22Rv1 (cell line): ENCODE results near the gene JMJD1C.

Experiments used
- ZFX ChIP-seq: fragments of 450-650 bp; IDR thresholded peaks from 2 replicates; pipeline ENCODE4 v1.6.1; 2017; ENCODE audit warnings: antibody characterized with exemption, borderline replicate concordance
- TF ChIP-seq, protein P1 (sequence below): fragments of 450-650 bp; IDR thresholded peaks from 2 replicates; pipeline ENCODE4 v1.5.1; 2017; ENCODE audit warnings: mild to moderate bottlenecking

GRCh38 chr10:63494951-63495350 is 29.2 kb upstream of the JMJD1C start:
- TF ChIP-seq, protein P1, sequence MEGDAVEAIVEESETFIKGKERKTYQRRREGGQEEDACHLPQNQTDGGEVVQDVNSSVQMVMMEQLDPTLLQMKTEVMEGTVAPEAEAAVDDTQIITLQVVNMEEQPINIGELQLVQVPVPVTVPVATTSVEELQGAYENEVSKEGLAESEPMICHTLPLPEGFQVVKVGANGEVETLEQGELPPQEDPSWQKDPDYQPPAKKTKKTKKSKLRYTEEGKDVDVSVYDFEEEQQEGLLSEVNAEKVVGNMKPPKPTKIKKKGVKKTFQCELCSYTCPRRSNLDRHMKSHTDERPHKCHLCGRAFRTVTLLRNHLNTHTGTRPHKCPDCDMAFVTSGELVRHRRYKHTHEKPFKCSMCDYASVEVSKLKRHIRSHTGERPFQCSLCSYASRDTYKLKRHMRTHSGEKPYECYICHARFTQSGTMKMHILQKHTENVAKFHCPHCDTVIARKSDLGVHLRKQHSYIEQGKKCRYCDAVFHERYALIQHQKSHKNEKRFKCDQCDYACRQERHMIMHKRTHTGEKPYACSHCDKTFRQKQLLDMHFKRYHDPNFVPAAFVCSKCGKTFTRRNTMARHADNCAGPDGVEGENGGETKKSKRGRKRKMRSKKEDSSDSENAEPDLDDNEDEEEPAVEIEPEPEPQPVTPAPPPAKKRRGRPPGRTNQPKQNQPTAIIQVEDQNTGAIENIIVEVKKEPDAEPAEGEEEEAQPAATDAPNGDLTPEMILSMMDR = no peak
- no peak for TF ChIP-seq ZFX
